GM23338 (cell line): ENCODE data around the gene HIVEP3. TPM values are rescaled to one million over a fixed set of nuclear protein-coding genes. Genes with fewer than 3 reads are reported as not detected.

Source experiments
- ATAC-seq: fragments of 200-7000 bp; cut with Tn5 transposase; 3 replicates; pipeline ENCODE4 v1.9.1; 2020
- DNase-seq: peaks from one replicate; pipeline ENCODE4 v3.0.0-alpha.2; 2015; ENCODE audit warnings: low spot score
- H2AFZ ChIP-seq: fragments of 200-600 bp; sonication (generic); 2 replicates; pipeline ENCODE4 v1.8.0; 2016; ENCODE audit warnings: antibody characterized with exemption, mild to moderate bottlenecking, moderate library complexity
- H3F3A ChIP-seq: fragments of 200-600 bp; sonication (generic); replicated peaks from 2 replicates; pipeline ENCODE4 v1.8.0; 2017; ENCODE audit warnings: antibody characterized with exemption, mixed run types, low read depth
- H3K27ac ChIP-seq: fragments of 200-600 bp; sonication (generic); 2 replicates; pipeline ENCODE4 v1.6.1; 2016; ENCODE audit warnings: low read depth
- H3K27me3 ChIP-seq: fragments of 200-600 bp; sonication (generic); 2 replicates; pipeline ENCODE4 v1.8.0; 2016; ENCODE audit warnings: mild to moderate bottlenecking, mixed run types, moderate library complexity; ENCODE audit not compliant: insufficient read depth
- H3K36me3 ChIP-seq: fragments of 200-600 bp; sonication (generic); 2 replicates; pipeline ENCODE4 v1.8.0; 2016; ENCODE audit warnings: mild to moderate bottlenecking; ENCODE audit not compliant: insufficient read depth
- H3K4me1 ChIP-seq: fragments of 200-600 bp; sonication (generic); 2 replicates; pipeline ENCODE4 v1.8.0; 2016; ENCODE audit warnings: mild to moderate bottlenecking, moderate library complexity; ENCODE audit not compliant: insufficient read depth
- H3K4me2 ChIP-seq: fragments of 200-600 bp; sonication (generic); 2 replicates; pipeline ENCODE4 v1.7.1; 2017; ENCODE audit warnings: mixed run types
- H3K4me3 ChIP-seq: fragments of 200-600 bp; sonication (generic); 2 replicates; pipeline ENCODE4 v1.6.1; 2016; ENCODE audit warnings: mixed run types
- H3K79me2 ChIP-seq: fragments of 200-600 bp; sonication (generic); replicated peaks from 2 replicates; pipeline ENCODE4 v1.8.0; 2017; ENCODE audit warnings: mild to moderate bottlenecking; ENCODE audit not compliant: insufficient read depth
- H3K9me2 ChIP-seq: fragments of 200-600 bp; sonication (generic); 2 replicates; pipeline ENCODE4 v1.8.0; 2017; ENCODE audit not compliant: insufficient read depth
- H4K20me1 ChIP-seq: fragments of 200-600 bp; sonication (generic); replicated peaks from 2 replicates; pipeline ENCODE4 v1.8.0; 2017; ENCODE audit warnings: mild to moderate bottlenecking; ENCODE audit not compliant: insufficient read depth
- H3K27ac Mint-ChIP-seq: 2 replicates; pipeline ENCODE4 v1.8.0; 2020; ENCODE audit warnings: inconsistent platforms, mild to moderate bottlenecking, moderate library complexity, mixed read lengths
- H3K27me3 Mint-ChIP-seq: 3 replicates; pipeline ENCODE4 v1.8.0; 2022; ENCODE audit warnings: low read depth, mild to moderate bottlenecking, moderate library complexity, mixed read lengths, inconsistent platforms; ENCODE audit not compliant: insufficient read depth, poor library complexity
- H3K36me3 Mint-ChIP-seq: 3 replicates; pipeline ENCODE4 v1.8.0; 2021; ENCODE audit warnings: low read depth, mild to moderate bottlenecking, inconsistent platforms, moderate library complexity, mixed read lengths
- H3K4me1 Mint-ChIP-seq: 3 replicates; pipeline ENCODE4 v1.8.0; 2020; ENCODE audit warnings: mild to moderate bottlenecking, inconsistent platforms, mixed read lengths
- H3K4me3 Mint-ChIP-seq: 3 replicates; pipeline ENCODE4 v1.8.0; 2021; ENCODE audit warnings: moderate library complexity, mild to moderate bottlenecking, inconsistent platforms, mixed read lengths
- H3K9me3 Mint-ChIP-seq: 3 replicates; pipeline ENCODE4 v1.8.0; 2020; ENCODE audit warnings: moderate library complexity, mild to moderate bottlenecking, inconsistent platforms, mixed read lengths
- CREB1 ChIP-seq: fragments of 250-450 bp; sonication (Bioruptor Pico); IDR thresholded peaks from 2 replicates; pipeline ENCODE4 v1.5.0; 2020; ENCODE audit warnings: low read depth, mild to moderate bottlenecking, moderate library complexity
- ETS1 ChIP-seq: IDR thresholded peaks from 2 replicates; pipeline ENCODE4 v1.6.1; 2016; ENCODE audit warnings: antibody characterized with exemption
- EZH2 ChIP-seq: fragments of 200-600 bp; sonication (generic); IDR thresholded peaks from one replicate; pipeline ENCODE4 v1.8.0; 2017; ENCODE audit warnings: antibody characterized with exemption, mild to moderate bottlenecking, low read depth; ENCODE audit not compliant: unreplicated experiment
- EZH2phosphoT487 ChIP-seq: fragments of 200-600 bp; sonication (generic); IDR thresholded peaks from one replicate; pipeline ENCODE4 v1.8.1; 2018; ENCODE audit warnings: antibody characterized with exemption; ENCODE audit not compliant: unreplicated experiment
- JUNB ChIP-seq: IDR thresholded peaks from one replicate; pipeline ENCODE4 v1.6.1; 2016; ENCODE audit warnings: antibody characterized with exemption; ENCODE audit not compliant: unreplicated experiment
- NANOG ChIP-seq: IDR thresholded peaks from 2 replicates; pipeline ENCODE4 v1.6.1; 2016; ENCODE audit warnings: antibody characterized with exemption, borderline replicate concordance
- POLR2AphosphoS5 ChIP-seq: IDR thresholded peaks from 2 replicates; pipeline ENCODE4 v1.6.1; 2016; ENCODE audit warnings: antibody characterized with exemption, low read depth
- STAT1 ChIP-seq: IDR thresholded peaks from one replicate; pipeline ENCODE4 v1.6.1; 2016; ENCODE audit warnings: antibody characterized with exemption; ENCODE audit not compliant: unreplicated experiment
- ZNF114 ChIP-seq: fragments of 250-450 bp; sonication (Bioruptor Pico); IDR thresholded peaks from 2 replicates; pipeline ENCODE4 v1.5.0; 2020; ENCODE audit warnings: mild to moderate bottlenecking, moderate library complexity
- ZNF331 ChIP-seq: fragments of 250-450 bp; sonication (Bioruptor Pico); IDR thresholded peaks from 2 replicates; pipeline ENCODE4 v1.5.0; 2020; ENCODE audit warnings: low read depth, mild to moderate bottlenecking, moderate library complexity
- polyA plus RNA-seq: library from polyadenylated mRNA; unstranded; fragments of >200 nt; fragmentation: Nextera tagmentation; extraction: Ambion mirVana; gene quantifications from 2 replicates; pipeline ENCODE4 v1.2.1, GENCODE V29; 2016
- total RNA-seq: library from RNA; depleted of rRNA; stranded (reverse); fragments of >200 nt; shearing (Covaris generic); gene quantifications from 2 replicates; pipeline ENCODE4 v1.2.3, GENCODE V29; 2014
- TF ChIP-seq, protein P1 (sequence below): fragments of 250-450 bp; sonication (Bioruptor Pico); IDR thresholded peaks from 2 replicates; pipeline ENCODE4 v1.5.0; 2020; ENCODE audit warnings: mild to moderate bottlenecking, moderate library complexity
- TF ChIP-seq, protein P2 (sequence below), 2 experiments: fragments of 200-600 bp in 1 of 2; sonication (generic) in 1 of 2; conservative IDR thresholded peaks; 2 replicates each; pipeline versions ENCODE4 v1.5.1 to v1.6.1; 2016 to 2017; ENCODE audit warnings: antibody characterized with exemption in 2 of 2, low read depth in 2 of 2, mild to moderate bottlenecking in 2 of 2, moderate library complexity in 1 of 2
- TF ChIP-seq, protein P3 (sequence below): IDR thresholded peaks from one replicate; pipeline ENCODE4 v1.6.1; 2018; ENCODE audit warnings: antibody characterized with exemption; ENCODE audit not compliant: unreplicated experiment

The HIVEP3 gene
- total and polyA plus RNA-seq, 2 experiments from 2014 or later, result 0.14 to 0.24 TPM

GRCh38 chr1:41880950-41881885, 37.5 kb downstream of the HIVEP3 start:
- no peak overlapping the region for H3K4me2 ChIP-seq
- no peaks in the 10 kb centered on the region for H3K36me3 ChIP-seq
- no peaks in the 10 kb centered on the region for H3F3A ChIP-seq
- TF ChIP-seq, protein P1, sequence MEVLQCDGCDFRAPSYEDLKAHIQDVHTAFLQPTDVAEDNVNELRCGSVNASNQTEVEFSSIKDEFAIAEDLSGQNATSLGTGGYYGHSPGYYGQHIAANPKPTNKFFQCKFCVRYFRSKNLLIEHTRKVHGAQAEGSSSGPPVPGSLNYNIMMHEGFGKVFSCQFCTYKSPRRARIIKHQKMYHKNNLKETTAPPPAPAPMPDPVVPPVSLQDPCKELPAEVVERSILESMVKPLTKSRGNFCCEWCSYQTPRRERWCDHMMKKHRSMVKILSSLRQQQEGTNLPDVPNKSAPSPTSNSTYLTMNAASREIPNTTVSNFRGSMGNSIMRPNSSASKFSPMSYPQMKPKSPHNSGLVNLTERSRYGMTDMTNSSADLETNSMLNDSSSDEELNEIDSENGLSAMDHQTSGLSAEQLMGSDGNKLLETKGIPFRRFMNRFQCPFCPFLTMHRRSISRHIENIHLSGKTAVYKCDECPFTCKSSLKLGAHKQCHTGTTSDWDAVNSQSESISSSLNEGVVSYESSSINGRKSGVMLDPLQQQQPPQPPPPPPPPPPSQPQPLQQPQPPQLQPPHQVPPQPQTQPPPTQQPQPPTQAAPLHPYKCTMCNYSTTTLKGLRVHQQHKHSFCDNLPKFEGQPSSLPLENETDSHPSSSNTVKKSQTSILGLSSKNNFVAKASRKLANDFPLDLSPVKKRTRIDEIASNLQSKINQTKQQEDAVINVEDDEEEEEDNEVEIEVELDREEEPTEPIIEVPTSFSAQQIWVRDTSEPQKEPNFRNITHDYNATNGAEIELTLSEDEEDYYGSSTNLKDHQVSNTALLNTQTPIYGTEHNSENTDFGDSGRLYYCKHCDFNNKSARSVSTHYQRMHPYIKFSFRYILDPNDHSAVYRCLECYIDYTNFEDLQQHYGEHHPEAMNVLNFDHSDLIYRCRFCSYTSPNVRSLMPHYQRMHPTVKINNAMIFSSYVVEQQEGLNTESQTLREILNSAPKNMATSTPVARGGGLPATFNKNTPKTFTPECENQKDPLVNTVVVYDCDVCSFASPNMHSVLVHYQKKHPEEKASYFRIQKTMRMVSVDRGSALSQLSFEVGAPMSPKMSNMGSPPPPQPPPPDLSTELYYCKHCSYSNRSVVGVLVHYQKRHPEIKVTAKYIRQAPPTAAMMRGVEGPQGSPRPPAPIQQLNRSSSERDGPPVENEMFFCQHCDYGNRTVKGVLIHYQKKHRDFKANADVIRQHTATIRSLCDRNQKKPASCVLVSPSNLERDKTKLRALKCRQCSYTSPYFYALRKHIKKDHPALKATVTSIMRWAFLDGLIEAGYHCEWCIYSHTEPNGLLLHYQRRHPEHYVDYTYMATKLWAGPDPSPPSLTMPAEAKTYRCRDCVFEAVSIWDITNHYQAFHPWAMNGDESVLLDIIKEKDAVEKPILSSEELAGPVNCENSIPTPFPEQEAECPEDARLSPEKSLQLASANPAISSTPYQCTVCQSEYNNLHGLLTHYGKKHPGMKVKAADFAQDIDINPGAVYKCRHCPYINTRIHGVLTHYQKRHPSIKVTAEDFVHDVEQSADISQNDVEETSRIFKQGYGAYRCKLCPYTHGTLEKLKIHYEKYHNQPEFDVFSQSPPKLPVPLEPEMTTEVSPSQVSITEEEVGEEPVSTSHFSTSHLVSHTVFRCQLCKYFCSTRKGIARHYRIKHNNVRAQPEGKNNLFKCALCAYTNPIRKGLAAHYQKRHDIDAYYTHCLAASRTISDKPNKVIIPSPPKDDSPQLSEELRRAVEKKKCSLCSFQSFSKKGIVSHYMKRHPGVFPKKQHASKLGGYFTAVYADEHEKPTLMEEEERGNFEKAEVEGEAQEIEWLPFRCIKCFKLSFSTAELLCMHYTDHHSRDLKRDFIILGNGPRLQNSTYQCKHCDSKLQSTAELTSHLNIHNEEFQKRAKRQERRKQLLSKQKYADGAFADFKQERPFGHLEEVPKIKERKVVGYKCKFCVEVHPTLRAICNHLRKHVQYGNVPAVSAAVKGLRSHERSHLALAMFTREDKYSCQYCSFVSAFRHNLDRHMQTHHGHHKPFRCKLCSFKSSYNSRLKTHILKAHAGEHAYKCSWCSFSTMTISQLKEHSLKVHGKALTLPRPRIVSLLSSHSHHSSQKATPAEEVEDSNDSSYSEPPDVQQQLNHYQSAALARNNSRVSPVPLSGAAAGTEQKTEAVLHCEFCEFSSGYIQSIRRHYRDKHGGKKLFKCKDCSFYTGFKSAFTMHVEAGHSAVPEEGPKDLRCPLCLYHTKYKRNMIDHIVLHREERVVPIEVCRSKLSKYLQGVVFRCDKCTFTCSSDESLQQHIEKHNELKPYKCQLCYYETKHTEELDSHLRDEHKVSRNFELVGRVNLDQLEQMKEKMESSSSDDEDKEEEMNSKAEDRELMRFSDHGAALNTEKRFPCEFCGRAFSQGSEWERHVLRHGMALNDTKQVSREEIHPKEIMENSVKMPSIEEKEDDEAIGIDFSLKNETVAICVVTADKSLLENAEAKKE (CRISPR knock-in tag), result no peak
- TF ChIP-seq, protein P2, sequence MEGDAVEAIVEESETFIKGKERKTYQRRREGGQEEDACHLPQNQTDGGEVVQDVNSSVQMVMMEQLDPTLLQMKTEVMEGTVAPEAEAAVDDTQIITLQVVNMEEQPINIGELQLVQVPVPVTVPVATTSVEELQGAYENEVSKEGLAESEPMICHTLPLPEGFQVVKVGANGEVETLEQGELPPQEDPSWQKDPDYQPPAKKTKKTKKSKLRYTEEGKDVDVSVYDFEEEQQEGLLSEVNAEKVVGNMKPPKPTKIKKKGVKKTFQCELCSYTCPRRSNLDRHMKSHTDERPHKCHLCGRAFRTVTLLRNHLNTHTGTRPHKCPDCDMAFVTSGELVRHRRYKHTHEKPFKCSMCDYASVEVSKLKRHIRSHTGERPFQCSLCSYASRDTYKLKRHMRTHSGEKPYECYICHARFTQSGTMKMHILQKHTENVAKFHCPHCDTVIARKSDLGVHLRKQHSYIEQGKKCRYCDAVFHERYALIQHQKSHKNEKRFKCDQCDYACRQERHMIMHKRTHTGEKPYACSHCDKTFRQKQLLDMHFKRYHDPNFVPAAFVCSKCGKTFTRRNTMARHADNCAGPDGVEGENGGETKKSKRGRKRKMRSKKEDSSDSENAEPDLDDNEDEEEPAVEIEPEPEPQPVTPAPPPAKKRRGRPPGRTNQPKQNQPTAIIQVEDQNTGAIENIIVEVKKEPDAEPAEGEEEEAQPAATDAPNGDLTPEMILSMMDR (conservative IDR thresholded peaks at IDR 0.05; ENCODE audit: low read depth in 2 of 2), result no peak
- TF ChIP-seq CREB1 (CRISPR knock-in tag) (no peak), ETS1 (no peak), POLR2AphosphoS5 (no peak), JUNB (no peak), EZH2 (no peak), ZNF331 (CRISPR knock-in tag) (no peak), ZNF114 (CRISPR knock-in tag) (no peak), EZH2phosphoT487 (no peak), STAT1 (no peak), NANOG (no peak)
- TF ChIP-seq, protein P3, sequence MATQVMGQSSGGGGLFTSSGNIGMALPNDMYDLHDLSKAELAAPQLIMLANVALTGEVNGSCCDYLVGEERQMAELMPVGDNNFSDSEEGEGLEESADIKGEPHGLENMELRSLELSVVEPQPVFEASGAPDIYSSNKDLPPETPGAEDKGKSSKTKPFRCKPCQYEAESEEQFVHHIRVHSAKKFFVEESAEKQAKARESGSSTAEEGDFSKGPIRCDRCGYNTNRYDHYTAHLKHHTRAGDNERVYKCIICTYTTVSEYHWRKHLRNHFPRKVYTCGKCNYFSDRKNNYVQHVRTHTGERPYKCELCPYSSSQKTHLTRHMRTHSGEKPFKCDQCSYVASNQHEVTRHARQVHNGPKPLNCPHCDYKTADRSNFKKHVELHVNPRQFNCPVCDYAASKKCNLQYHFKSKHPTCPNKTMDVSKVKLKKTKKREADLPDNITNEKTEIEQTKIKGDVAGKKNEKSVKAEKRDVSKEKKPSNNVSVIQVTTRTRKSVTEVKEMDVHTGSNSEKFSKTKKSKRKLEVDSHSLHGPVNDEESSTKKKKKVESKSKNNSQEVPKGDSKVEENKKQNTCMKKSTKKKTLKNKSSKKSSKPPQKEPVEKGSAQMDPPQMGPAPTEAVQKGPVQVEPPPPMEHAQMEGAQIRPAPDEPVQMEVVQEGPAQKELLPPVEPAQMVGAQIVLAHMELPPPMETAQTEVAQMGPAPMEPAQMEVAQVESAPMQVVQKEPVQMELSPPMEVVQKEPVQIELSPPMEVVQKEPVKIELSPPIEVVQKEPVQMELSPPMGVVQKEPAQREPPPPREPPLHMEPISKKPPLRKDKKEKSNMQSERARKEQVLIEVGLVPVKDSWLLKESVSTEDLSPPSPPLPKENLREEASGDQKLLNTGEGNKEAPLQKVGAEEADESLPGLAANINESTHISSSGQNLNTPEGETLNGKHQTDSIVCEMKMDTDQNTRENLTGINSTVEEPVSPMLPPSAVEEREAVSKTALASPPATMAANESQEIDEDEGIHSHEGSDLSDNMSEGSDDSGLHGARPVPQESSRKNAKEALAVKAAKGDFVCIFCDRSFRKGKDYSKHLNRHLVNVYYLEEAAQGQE, result no peak
- no peaks in the 10 kb centered on the region for H3K27me3 ChIP-seq
- H3K27ac ChIP-seq, result no peak overlapping the region
- H3K79me2 ChIP-seq, result no peaks in the 10 kb centered on the region
- peaks cover 15% of the 10 kb centered on the region for H3K4me1 ChIP-seq
- no peaks in the 10 kb centered on the region for H4K20me1 ChIP-seq
- Mint-ChIP-seq H3K9me3 (no peaks in the 10 kb centered on the region; the same call in 2 of the 3 replicates), H3K4me1 (peaks cover 32% of the 10 kb centered on the region), H3K27ac (no peak overlapping the region), H3K27me3 (peaks cover 3% of the 10 kb centered on the region), H3K36me3 (no peaks in the 10 kb centered on the region), H3K4me3 (no peak overlapping the region)
- no peak overlapping the region for H3K4me3 ChIP-seq
- DNase-seq, result no peak
- no peak for ATAC-seq
- H3K9me2 ChIP-seq, result no peaks in the 10 kb centered on the region
- H2AFZ ChIP-seq, result no peak overlapping the region
